HepG2 (cell line): Measurements from ENCODE around the gene PLPPR3. TPM values are rescaled to one million over a fixed set of nuclear protein-coding genes. Genes with fewer than 3 reads are reported as not detected.

Experiments used
- ATAC-seq: fragments of 200-7000 bp; cut with Tn5 transposase; 3 replicates; pipeline ENCODE4 v1.9.1; 2020; ENCODE audit warnings: mild to moderate bottlenecking, moderate library complexity
- BruUV-seq: library from RNA; stranded (reverse); fragments of 400-500 nt; replicated peaks from 2 replicates; lab custom pipeline; 2021; lab: Mats Ljungman, UMichigan
- CTCF ChIA-PET: fragments of 300-600 bp; formaldehyde crosslinking; extraction: SDS; loops from one replicate; lab custom pipeline; 2021; ENCODE audit warnings: low total read pairs, inconsistent platforms, low intra/inter-chr PET ratio; lab: Yijun Ruan, JAX
- POLR2A ChIA-PET: fragments of 350-600 bp; sonication (Branson Sonifier 250); formaldehyde crosslinking; loops from one replicate; lab custom pipeline; 2020; ENCODE audit warnings: antibody characterized with exemption, inconsistent platforms; lab: Yijun Ruan, JAX
- DNase-seq: peaks from one replicate; pipeline ENCODE4 v3.0.0-alpha.2; 2015; ENCODE audit warnings: low spot score
- FAIRE-seq: peaks from 3 replicates; lab custom pipeline; 2011; peaks lifted over from hg19 to GRCh38; lab: Jason Lieb, UNC
- H2AFZ ChIP-seq: one replicate; pipeline ENCODE4 v1.6.1; 2011; ENCODE audit warnings: low read length, inconsistent platforms
- H3K27ac ChIP-seq: fragments of 300-600 bp; 3 replicates; pipeline ENCODE4 v1.8.0; 2011; ENCODE audit warnings: mixed run types, mild to moderate bottlenecking, mixed read lengths, low read length, inconsistent platforms; ENCODE audit not compliant: insufficient read depth; ENCODE audit errors: extremely low read length
- H3K27me3 ChIP-seq, 2 experiments: fragments of 200-600 bp in 1 of 2; 2 replicates in 1 of 2; 3 replicates in 1 of 2; pipeline versions ENCODE4 v1.6.0 to v1.8.0; 2011; ENCODE audit warnings: low read length in 2 of 2, mild to moderate bottlenecking in 2 of 2, moderate library complexity in 2 of 2, inconsistent platforms in 1 of 2; ENCODE audit not compliant: insufficient read depth in 2 of 2, control insufficient read depth in 1 of 2
- H3K36me3 ChIP-seq, 2 experiments: fragments of 200-600 bp in 1 of 2; replicated peaks in 1 of 2; 2 replicates in 1 of 2; 3 replicates in 1 of 2; pipeline versions ENCODE4 v1.5.1 to v1.8.0; 2011; ENCODE audit warnings: low read length in 2 of 2, inconsistent platforms in 1 of 2; ENCODE audit not compliant: insufficient read depth in 2 of 2, control insufficient read depth in 1 of 2
- H3K4me1 ChIP-seq: 2 replicates; pipeline ENCODE4 v1.5.1; 2012; ENCODE audit warnings: low read length, inconsistent platforms; ENCODE audit not compliant: insufficient read depth
- H3K4me2 ChIP-seq: 2 replicates; pipeline ENCODE4 v1.6.0; 2011; ENCODE audit warnings: low read depth, low read length, inconsistent platforms
- H3K4me3 ChIP-seq, 3 experiments: fragments of 200-600 bp in 1 of 3; sonication (generic), shearing (Covaris generic) in 1 of 3; replicated peaks in 1 of 3; 2 replicates each; pipeline ENCODE4 v1.5.1; 2011 to 2016; ENCODE audit warnings: low read length in 3 of 3, inconsistent platforms in 2 of 3, low read depth in 2 of 3, mild to moderate bottlenecking in 2 of 3, control low read depth in 1 of 3, mixed read lengths in 1 of 3; ENCODE audit not compliant: insufficient read depth in 1 of 3
- H3K79me2 ChIP-seq: one replicate; pipeline ENCODE4 v1.6.1; 2011; ENCODE audit warnings: low read length, inconsistent platforms; ENCODE audit not compliant: insufficient read depth
- H3K9ac ChIP-seq: 2 replicates; pipeline ENCODE4 v1.6.0; 2011; ENCODE audit warnings: mild to moderate bottlenecking, low read depth, low read length, inconsistent platforms; ENCODE audit not compliant: insufficient read depth
- H3K9me3 ChIP-seq: 2 replicates; pipeline ENCODE4 v1.5.1; 2012; ENCODE audit warnings: mild to moderate bottlenecking, low read length
- H4K20me1 ChIP-seq: 2 replicates; pipeline ENCODE4 v1.6.0; 2011; ENCODE audit warnings: inconsistent platforms, mild to moderate bottlenecking, low read length, moderate library complexity; ENCODE audit not compliant: insufficient read depth
- JARID2 ChIP-seq: sonication (generic); formaldehyde crosslinking; IDR thresholded peaks from 2 replicates; pipeline ENCODE4 v1.8.1; 2023; ENCODE audit warnings: missing genetic modification reagents, inconsistent platforms; ENCODE audit not compliant: insufficient replicate concordance
- PHF21A ChIP-seq: sonication (generic); formaldehyde crosslinking; IDR thresholded peaks from 2 replicates; pipeline ENCODE4 v1.5.0; 2020; ENCODE audit warnings: mild to moderate bottlenecking, missing genetic modification reagents
- ZNF672 ChIP-seq: sonication (generic); formaldehyde crosslinking; IDR thresholded peaks from 2 replicates; pipeline ENCODE4 v1.8.1; 2022; ENCODE audit warnings: missing genetic modification reagents
- ZNF772 ChIP-seq: sonication (generic); formaldehyde crosslinking; IDR thresholded peaks from 2 replicates; pipeline ENCODE4 v1.5.0; 2020; ENCODE audit warnings: mild to moderate bottlenecking, missing genetic modification reagents
- WGBS: methylation state at CpG from one replicate; pipeline ENCODE4 v1.1.6; 2017; ENCODE audit warnings: low lambda C conversion rate; 5-methylcytosine and 5-hydroxymethylcytosine counted together
- in situ Hi-C: cut with HindIII; loops from 2 replicates; pipeline ENCODE4 v1.10.0; 2017; ENCODE audit warnings: low pct_unique_long_range_greater_than_20kb; ENCODE audit not compliant: extremely low pct_ligation_motif_present
- intact Hi-C: fragments of 100-400 bp; cut with micrococcal nuclease; formaldehyde crosslinking; loops from one replicate; pipeline ENCODE4 v1.10.0; 2022; ENCODE audit not compliant: unreplicated experiment
- polyA plus RNA-seq, 8 experiments: library from polyadenylated mRNA; depleted of rRNA in 3 of 8; stranded (reverse) in 7 of 8; unstranded in 1 of 8; fragments of >200 nt; fragmentation: Illumina TruSeq in 4 of 8; extraction: Trizol in 4 of 8; gene quantifications; 2 replicates each; pipeline versions ENCODE4 v1.2.1 to v1.2.3, GENCODE V29; 2011 to 2016; ENCODE audit warnings: low read depth in 4 of 8, missing spikeins in 1 of 8, mixed read lengths in 1 of 8; ENCODE audit not compliant: insufficient read depth in 1 of 8
- total RNA-seq, 5 experiments: library from RNA; depleted of rRNA; stranded (reverse); fragments of >200 nt; fragmentation: Illumina TruSeq; extraction: Trizol; gene quantifications; 2 replicates each; pipeline ENCODE4 v1.2.3, GENCODE V29; 2016; ENCODE audit warnings: low read depth in 1 of 5
- TF ChIP-seq, protein P1 (sequence below): IDR thresholded peaks from 2 replicates; pipeline ENCODE4 v1.6.1; 2016; ENCODE audit warnings: missing biosample characterization, missing genetic modification reagents, low read depth
- TF ChIP-seq, protein P2 (sequence below): sonication (generic); formaldehyde crosslinking; IDR thresholded peaks from 2 replicates; pipeline ENCODE4 v1.4.0; 2020; ENCODE audit warnings: missing genetic modification reagents, mild to moderate bottlenecking, borderline replicate concordance
- TF ChIP-seq, protein P3 (sequence below): sonication (generic); formaldehyde crosslinking; IDR thresholded peaks from 2 replicates; pipeline ENCODE4 v1.8.1; 2023; ENCODE audit warnings: mild to moderate bottlenecking, inconsistent platforms, moderate library complexity, missing genetic modification reagents, borderline replicate concordance
- TF ChIP-seq, protein P4 (sequence below): fragments of 450-650 bp; IDR thresholded peaks from 2 replicates; pipeline ENCODE4 v1.6.1; 2016
- TF ChIP-seq, protein P5 (sequence below): sonication (generic); formaldehyde crosslinking; IDR thresholded peaks from 2 replicates; pipeline ENCODE4 v1.8.0; 2022; ENCODE audit warnings: mild to moderate bottlenecking, missing genetic modification reagents; ENCODE audit not compliant: insufficient replicate concordance
- TF ChIP-seq, protein P6 (sequence below): sonication (generic); formaldehyde crosslinking; IDR thresholded peaks from 2 replicates; pipeline ENCODE4 v1.4.0; 2020; ENCODE audit warnings: missing genetic modification reagents

PLPPR3 gene
- total and polyA plus RNA-seq, 2 of the 13 experiments (the other 11 are each of a cell fraction or from before 2014, with no cell fraction given): 0.07 to 0.16 TPM

DNA sequence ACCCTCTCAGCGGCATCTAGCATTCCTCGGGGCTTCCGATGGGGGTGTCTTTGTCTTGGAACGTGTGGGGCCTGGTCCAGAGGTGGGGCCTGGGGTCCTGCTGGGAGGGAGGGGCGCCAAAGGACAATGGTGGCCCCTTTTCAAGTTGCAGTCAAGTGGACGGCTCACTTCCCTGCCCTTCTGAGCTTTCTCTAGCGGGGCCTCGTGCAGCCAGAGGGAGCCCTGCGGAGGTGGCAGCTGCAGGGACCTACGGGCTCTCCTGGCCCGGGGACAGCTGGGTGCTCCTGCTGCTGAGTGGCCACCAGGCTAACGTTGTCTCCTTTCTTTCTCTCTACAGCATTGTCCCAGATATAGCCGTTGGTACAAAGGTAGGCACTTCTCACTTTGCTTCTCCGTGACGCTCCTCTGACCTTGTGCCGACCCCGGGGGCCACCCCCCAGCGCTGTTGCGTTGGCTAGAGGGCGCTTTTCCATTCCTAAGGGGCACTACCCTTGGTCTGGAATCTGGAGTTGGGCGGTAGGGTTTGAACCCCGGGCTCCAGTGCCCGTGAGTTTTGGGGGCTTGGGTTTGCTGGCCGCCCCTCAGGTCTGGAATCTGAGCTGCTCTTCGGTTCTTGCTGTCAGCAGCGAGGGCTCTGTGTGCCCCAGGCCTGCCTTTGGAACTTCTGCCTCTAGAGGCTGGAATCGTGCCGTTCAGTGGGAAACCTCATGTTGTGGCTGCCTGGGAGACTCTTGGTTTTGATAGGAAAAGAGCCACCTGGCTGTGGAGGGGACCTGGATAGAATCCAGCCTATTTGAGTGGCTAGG lies 22.5 kb downstream of the PLPPR3 start:
- Histone ChIP-seq H3K27ac (peak overlapping the region; percentile 97), H3K27me3 (no peaks in the 10 kb centered on the region; a peak in 1 of 5 replicates), H3K36me3 (peaks cover 25 to 42% of the 10 kb centered on the region in 2 experiments; a peak in 4 of 5 replicates), H3K9me3 (no peaks in the 10 kb centered on the region), H3K79me2 (peaks cover 63% of the 10 kb centered on the region), H2AFZ (no peak overlapping the region), H3K4me1 (peaks cover 56% of the 10 kb centered on the region), H3K4me3 (peak overlapping the region; percentile 85 to 96 (median 96)), H4K20me1 (peaks cover 62% of the 10 kb centered on the region), H3K9ac (peak overlapping the region; percentile 99), H3K4me2 (peak overlapping the region; percentile 89)
- intact Hi-C loops (loop anchor here (2.0 kb wide), 1 partner anchor 28 kb away; no protein-coding TSS in a partner anchor), in situ Hi-C loops (no loop called here)
- ATAC-seq (peak; percentile 10), FAIRE-seq (no peak), DNase-seq (peak; percentile 55)
- BruUV-seq: no TSS peak
- WGBS: 2% methylated on average over 14 of the region's 28 CpGs
- CTCF ChIA-PET: no interaction called here
- POLR2A ChIA-PET: interaction anchor here (0.9 to 2.6 kb wide), 8 partner anchors 10 to 61 kb away, joined by 3 to 16 read pairs (median 4); no protein-coding TSS in a partner anchor
- TF ChIP-seq, protein P1, sequence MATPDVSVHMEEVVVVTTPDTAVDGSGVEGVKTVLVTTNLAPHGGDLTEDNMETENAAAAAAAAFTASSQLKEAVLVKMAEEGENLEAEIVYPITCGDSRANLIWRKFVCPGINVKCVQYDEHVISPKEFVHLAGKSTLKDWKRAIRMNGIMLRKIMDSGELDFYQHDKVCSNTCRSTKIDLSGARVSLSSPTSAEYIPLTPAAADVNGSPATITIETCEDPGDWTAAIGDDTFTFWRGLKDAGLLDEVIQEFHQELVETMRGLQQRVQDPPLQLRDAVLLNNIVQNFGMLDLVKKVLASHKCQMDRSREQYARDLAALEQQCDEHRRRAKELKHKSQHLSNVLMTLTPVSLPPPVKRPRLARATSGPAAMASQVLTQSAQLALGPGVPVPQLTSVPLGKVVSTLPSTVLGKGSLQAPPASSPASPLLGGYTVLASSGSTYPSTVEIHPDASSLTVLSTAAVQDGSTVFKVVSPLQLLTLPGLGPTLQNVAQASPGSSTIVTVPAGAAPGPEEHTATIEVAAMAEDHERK (CRISPR knock-in tag): no peak
- TF ChIP-seq JARID2: no peak
- TF ChIP-seq PHF21A (CRISPR knock-in tag): 0 out of 2 replicates have a peak, but pooled peaks have one; percentile 9
- TF ChIP-seq, protein P2, sequence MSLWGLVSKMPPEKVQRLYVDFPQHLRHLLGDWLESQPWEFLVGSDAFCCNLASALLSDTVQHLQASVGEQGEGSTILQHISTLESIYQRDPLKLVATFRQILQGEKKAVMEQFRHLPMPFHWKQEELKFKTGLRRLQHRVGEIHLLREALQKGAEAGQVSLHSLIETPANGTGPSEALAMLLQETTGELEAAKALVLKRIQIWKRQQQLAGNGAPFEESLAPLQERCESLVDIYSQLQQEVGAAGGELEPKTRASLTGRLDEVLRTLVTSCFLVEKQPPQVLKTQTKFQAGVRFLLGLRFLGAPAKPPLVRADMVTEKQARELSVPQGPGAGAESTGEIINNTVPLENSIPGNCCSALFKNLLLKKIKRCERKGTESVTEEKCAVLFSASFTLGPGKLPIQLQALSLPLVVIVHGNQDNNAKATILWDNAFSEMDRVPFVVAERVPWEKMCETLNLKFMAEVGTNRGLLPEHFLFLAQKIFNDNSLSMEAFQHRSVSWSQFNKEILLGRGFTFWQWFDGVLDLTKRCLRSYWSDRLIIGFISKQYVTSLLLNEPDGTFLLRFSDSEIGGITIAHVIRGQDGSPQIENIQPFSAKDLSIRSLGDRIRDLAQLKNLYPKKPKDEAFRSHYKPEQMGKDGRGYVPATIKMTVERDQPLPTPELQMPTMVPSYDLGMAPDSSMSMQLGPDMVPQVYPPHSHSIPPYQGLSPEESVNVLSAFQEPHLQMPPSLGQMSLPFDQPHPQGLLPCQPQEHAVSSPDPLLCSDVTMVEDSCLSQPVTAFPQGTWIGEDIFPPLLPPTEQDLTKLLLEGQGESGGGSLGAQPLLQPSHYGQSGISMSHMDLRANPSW (CRISPR knock-in tag): no peak
- TF ChIP-seq, protein P3, sequence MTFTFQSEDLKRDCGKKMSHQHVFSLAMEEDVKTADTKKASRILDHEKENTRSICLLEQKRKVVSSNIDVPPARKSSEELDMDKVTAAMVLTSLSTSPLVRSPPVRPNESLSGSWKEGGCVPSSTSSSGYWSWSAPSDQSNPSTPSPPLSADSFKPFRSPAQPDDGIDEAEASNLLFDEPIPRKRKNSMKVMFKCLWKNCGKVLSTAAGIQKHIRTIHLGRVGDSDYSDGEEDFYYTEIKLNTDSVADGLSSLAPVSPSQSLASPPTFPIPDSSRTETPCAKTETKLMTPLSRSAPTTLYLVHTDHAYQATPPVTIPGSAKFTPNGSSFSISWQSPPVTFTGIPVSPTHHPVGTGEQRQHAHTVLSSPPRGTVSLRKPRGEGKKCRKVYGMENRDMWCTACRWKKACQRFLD (CRISPR knock-in tag): no peak
- no peak for TF ChIP-seq ZNF772 (CRISPR knock-in tag)
- TF ChIP-seq, protein P4, sequence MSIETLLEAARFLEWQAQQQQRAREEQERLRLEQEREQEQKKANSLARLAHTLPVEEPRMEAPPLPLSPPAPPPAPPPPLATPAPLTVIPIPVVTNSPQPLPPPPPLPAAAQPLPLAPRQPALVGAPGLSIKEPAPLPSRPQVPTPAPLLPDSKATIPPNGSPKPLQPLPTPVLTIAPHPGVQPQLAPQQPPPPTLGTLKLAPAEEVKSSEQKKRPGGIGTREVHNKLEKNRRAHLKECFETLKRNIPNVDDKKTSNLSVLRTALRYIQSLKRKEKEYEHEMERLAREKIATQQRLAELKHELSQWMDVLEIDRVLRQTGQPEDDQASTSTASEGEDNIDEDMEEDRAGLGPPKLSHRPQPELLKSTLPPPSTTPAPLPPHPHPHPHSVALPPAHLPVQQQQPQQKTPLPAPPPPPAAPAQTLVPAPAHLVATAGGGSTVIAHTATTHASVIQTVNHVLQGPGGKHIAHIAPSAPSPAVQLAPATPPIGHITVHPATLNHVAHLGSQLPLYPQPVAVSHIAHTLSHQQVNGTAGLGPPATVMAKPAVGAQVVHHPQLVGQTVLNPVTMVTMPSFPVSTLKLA: no peak
- TF ChIP-seq ZNF672 (CRISPR knock-in tag): no peak
- TF ChIP-seq, protein P5, sequence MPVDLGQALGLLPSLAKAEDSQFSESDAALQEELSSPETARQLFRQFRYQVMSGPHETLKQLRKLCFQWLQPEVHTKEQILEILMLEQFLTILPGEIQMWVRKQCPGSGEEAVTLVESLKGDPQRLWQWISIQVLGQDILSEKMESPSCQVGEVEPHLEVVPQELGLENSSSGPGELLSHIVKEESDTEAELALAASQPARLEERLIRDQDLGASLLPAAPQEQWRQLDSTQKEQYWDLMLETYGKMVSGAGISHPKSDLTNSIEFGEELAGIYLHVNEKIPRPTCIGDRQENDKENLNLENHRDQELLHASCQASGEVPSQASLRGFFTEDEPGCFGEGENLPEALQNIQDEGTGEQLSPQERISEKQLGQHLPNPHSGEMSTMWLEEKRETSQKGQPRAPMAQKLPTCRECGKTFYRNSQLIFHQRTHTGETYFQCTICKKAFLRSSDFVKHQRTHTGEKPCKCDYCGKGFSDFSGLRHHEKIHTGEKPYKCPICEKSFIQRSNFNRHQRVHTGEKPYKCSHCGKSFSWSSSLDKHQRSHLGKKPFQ (CRISPR knock-in tag): no peak
- TF ChIP-seq, protein P6, sequence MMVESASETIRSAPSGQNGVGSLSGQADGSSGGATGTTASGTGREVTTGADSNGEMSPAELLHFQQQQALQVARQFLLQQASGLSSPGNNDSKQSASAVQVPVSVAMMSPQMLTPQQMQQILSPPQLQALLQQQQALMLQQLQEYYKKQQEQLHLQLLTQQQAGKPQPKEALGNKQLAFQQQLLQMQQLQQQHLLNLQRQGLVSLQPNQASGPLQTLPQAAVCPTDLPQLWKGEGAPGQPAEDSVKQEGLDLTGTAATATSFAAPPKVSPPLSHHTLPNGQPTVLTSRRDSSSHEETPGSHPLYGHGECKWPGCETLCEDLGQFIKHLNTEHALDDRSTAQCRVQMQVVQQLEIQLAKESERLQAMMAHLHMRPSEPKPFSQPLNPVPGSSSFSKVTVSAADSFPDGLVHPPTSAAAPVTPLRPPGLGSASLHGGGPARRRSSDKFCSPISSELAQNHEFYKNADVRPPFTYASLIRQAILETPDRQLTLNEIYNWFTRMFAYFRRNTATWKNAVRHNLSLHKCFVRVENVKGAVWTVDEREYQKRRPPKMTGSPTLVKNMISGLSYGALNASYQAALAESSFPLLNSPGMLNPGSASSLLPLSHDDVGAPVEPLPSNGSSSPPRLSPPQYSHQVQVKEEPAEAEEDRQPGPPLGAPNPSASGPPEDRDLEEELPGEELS (CRISPR knock-in tag): 0 out of 2 replicates have a peak, but pooled peaks have one; percentile 14
